Neural progenitor cell (in vitro differentiated cells): ENCODE results near the gene PACS1. TPM values are rescaled to one million over a fixed set of nuclear protein-coding genes. Genes with fewer than 3 reads are reported as not detected.
A peak's percentile ranks its signal among the peaks of the same experiment; 100 is the strongest.

Experiments used
- DNase-seq: peaks from one replicate; pipeline ENCODE4 v3.0.0-alpha.2; 2016; ENCODE audit warnings: low spot score
- H2AFZ ChIP-seq: fragments of 200-600 bp; sonication (generic); replicated peaks from 2 replicates; pipeline ENCODE4 v1.6.1; 2016; ENCODE audit warnings: antibody characterized with exemption
- H3F3A ChIP-seq: fragments of 200-600 bp; sonication (generic); 2 replicates; pipeline ENCODE4 v1.6.1; 2016; ENCODE audit warnings: antibody characterized with exemption, low read depth
- H3K27ac ChIP-seq: fragments of 200-600 bp; sonication (generic); 2 replicates; pipeline ENCODE4 v1.5.1; 2016; ENCODE audit warnings: mild to moderate bottlenecking
- H3K27me3 ChIP-seq: fragments of 200-600 bp; sonication (generic); 2 replicates; pipeline ENCODE4 v1.6.1; 2016; ENCODE audit warnings: mild to moderate bottlenecking, moderate library complexity
- H3K36me3 ChIP-seq: fragments of 200-600 bp; sonication (generic); 2 replicates; pipeline ENCODE4 v1.5.1; 2016
- H3K4me1 ChIP-seq: fragments of 200-600 bp; sonication (generic); 2 replicates; pipeline ENCODE4 v1.6.1; 2016; ENCODE audit warnings: mixed run types
- H3K4me2 ChIP-seq: fragments of 200-600 bp; sonication (generic); 2 replicates; pipeline ENCODE4 v1.6.1; 2016
- H3K4me3 ChIP-seq: fragments of 200-600 bp; sonication (generic); 2 replicates; pipeline ENCODE4 v1.5.1; 2016
- H3K79me2 ChIP-seq: fragments of 200-600 bp; sonication (generic); 2 replicates; pipeline ENCODE4 v1.6.1; 2016; ENCODE audit warnings: low read depth
- H3K9ac ChIP-seq: fragments of 200-600 bp; sonication (generic); 2 replicates; pipeline ENCODE4 v1.6.1; 2016
- H3K9me3 ChIP-seq: fragments of 200-600 bp; sonication (generic); 2 replicates; pipeline ENCODE4 v1.5.1; 2016; ENCODE audit warnings: low read depth
- H4K20me1 ChIP-seq: fragments of 200-600 bp; sonication (generic); 2 replicates; pipeline ENCODE4 v1.6.1; 2016; ENCODE audit warnings: low read depth
- H3K27ac Mint-ChIP-seq: 3 replicates; pipeline ENCODE4 v1.8.0; 2021; ENCODE audit warnings: mixed read lengths
- H3K27me3 Mint-ChIP-seq: 2 replicates; pipeline ENCODE4 v1.8.0; 2022; ENCODE audit warnings: low read depth, mild to moderate bottlenecking, inconsistent platforms, moderate library complexity, mixed read lengths; ENCODE audit not compliant: insufficient read depth
- H3K36me3 Mint-ChIP-seq: 3 replicates; pipeline ENCODE4 v1.8.0; 2021; ENCODE audit warnings: mixed read lengths
- H3K4me1 Mint-ChIP-seq: 3 replicates; pipeline ENCODE4 v1.8.0; 2021; ENCODE audit warnings: mixed read lengths
- H3K4me3 Mint-ChIP-seq: 3 replicates; pipeline ENCODE4 v1.8.0; 2021; ENCODE audit warnings: mild to moderate bottlenecking, moderate library complexity, mixed read lengths
- H3K9me3 Mint-ChIP-seq: 3 replicates; pipeline ENCODE4 v1.8.0; 2020; ENCODE audit warnings: mixed read lengths
- EZH2 ChIP-seq: fragments of 200-600 bp; sonication (generic); IDR thresholded peaks from 2 replicates; pipeline ENCODE4 v1.6.1; 2017; ENCODE audit warnings: antibody characterized with exemption, mild to moderate bottlenecking, moderate library complexity
- EZH2phosphoT487 ChIP-seq: fragments of 200-600 bp; sonication (generic); IDR thresholded peaks from 2 replicates; pipeline ENCODE4 v1.6.1; 2017; ENCODE audit warnings: antibody characterized with exemption
- total RNA-seq: library from RNA; depleted of rRNA; stranded (reverse); fragments of >200 nt; gene quantifications from 2 replicates; pipeline ENCODE4 v1.2.3, GENCODE V29; 2015; ENCODE audit warnings: low replicate concordance
- TF ChIP-seq, protein P1 (sequence below): fragments of 200-600 bp; sonication (generic); IDR thresholded peaks from 2 replicates; pipeline ENCODE4 v1.5.1; 2017; ENCODE audit warnings: antibody characterized with exemption, mild to moderate bottlenecking

PACS1 gene
- total RNA-seq, 1 donor from 2014 or later = 13.4 TPM

DNA sequence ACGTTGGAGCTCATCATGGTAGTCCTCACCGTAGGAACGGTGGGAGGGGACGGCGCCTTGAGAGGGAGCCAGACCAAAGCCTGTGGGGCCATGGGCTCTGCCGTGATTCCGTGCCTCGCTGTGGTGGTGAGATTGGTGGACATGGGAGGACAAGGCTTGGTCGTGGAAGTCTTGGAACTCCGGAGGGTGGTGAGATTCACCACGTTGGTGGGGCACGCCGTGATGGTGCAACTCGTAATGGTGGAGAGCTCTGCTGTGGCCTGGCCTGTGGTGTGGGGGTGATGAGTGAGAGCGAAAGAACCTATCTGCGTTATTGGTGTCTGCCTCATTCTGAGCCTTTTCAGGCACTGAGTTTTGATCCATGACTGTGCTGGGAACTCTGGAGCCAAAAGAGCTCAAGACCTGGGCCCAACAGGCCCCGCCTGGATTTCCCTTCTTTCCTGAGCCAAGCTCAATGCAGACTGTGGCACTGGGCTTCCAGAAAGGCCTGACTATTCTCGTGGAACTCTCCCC is 44.0 kb upstream of the PACS1 start, which contains the start of gene CATSPER1:
TSS of gene CATSPER1 (minus strand) at position 463 of the 513 bp plus-strand sequence. CDS start at position 363, 100 bp downstream.
- no peak within 1 kb of the TSS for H3K9ac ChIP-seq
- Mint-ChIP-seq H3K27me3 (peaks cover 12% of the 10 kb centered on the region), H3K9me3 (no peaks in the 10 kb centered on the region), H3K4me1 (peaks cover 4% of the 10 kb centered on the region), H3K4me3 (peak within 1 kb of the TSS; percentile 24), H3K36me3 (no peaks in the 10 kb centered on the region), H3K27ac (no peak within 1 kb of the TSS)
- no peaks in the 10 kb centered on the region for H3F3A ChIP-seq
- H2AFZ ChIP-seq = no peak within 1 kb of the TSS
- no peaks in the 10 kb centered on the region for H3K9me3 ChIP-seq
- H3K4me3 ChIP-seq = no peak within 1 kb of the TSS
- no peak within 1 kb of the TSS for H3K27ac ChIP-seq
- no peaks in the 10 kb centered on the region for H3K79me2 ChIP-seq
- H3K36me3 ChIP-seq = no peaks in the 10 kb centered on the region
- peaks cover 29% of the 10 kb centered on the region for H3K27me3 ChIP-seq
- H4K20me1 ChIP-seq = no peaks in the 10 kb centered on the region
- H3K4me1 ChIP-seq = no peaks in the 10 kb centered on the region
- no peak for DNase-seq
- no peak for TF ChIP-seq EZH2phosphoT487
- no peak for TF ChIP-seq EZH2
- TF ChIP-seq, protein P1, sequence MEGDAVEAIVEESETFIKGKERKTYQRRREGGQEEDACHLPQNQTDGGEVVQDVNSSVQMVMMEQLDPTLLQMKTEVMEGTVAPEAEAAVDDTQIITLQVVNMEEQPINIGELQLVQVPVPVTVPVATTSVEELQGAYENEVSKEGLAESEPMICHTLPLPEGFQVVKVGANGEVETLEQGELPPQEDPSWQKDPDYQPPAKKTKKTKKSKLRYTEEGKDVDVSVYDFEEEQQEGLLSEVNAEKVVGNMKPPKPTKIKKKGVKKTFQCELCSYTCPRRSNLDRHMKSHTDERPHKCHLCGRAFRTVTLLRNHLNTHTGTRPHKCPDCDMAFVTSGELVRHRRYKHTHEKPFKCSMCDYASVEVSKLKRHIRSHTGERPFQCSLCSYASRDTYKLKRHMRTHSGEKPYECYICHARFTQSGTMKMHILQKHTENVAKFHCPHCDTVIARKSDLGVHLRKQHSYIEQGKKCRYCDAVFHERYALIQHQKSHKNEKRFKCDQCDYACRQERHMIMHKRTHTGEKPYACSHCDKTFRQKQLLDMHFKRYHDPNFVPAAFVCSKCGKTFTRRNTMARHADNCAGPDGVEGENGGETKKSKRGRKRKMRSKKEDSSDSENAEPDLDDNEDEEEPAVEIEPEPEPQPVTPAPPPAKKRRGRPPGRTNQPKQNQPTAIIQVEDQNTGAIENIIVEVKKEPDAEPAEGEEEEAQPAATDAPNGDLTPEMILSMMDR = no peak
- no peak within 1 kb of the TSS for H3K4me2 ChIP-seq

- no peak overlapping the region for H3K27ac ChIP-seq
- Mint-ChIP-seq H3K9me3 (peaks cover 12% of the 10 kb centered on the region), H3K27me3 (peaks cover 10% of the 10 kb centered on the region), H3K4me3 (no peak overlapping the region), H3K27ac (no peak overlapping the region), H3K4me1 (no peaks in the 10 kb centered on the region), H3K36me3 (no peaks in the 10 kb centered on the region)
- H3F3A ChIP-seq = no peaks in the 10 kb centered on the region
- H3K9ac ChIP-seq = no peak overlapping the region
- H3K4me1 ChIP-seq = no peaks in the 10 kb centered on the region
- no peak overlapping the region for H3K4me3 ChIP-seq
- no peaks in the 10 kb centered on the region for H3K79me2 ChIP-seq
- H3K27me3 ChIP-seq = no peaks in the 10 kb centered on the region
- no peak overlapping the region for H2AFZ ChIP-seq
- TF ChIP-seq EZH2 (no peak), EZH2phosphoT487 (no peak)
- TF ChIP-seq, protein P1 = no peak
- H4K20me1 ChIP-seq = no peaks in the 10 kb centered on the region
- DNase-seq = no peak
- H3K4me2 ChIP-seq = no peak overlapping the region
- H3K36me3 ChIP-seq = no peaks in the 10 kb centered on the region
- no peaks in the 10 kb centered on the region for H3K9me3 ChIP-seq
These were observed 36.9 kb upstream of the PACS1 start for GRCh38 chr11:66032957-66033735.

- H3K4me2 ChIP-seq = no peak overlapping the region
- H2AFZ ChIP-seq = no peak overlapping the region
- no peaks in the 10 kb centered on the region for H3K4me1 Mint-ChIP-seq
These were observed 34.3 kb upstream of the PACS1 start for GRCh38 chr11:66035653-66036333.

More at GRCh38 chr11:66035653-66036333, 34.3 kb upstream of the PACS1 start:
- Mint-ChIP-seq H3K36me3 (no peaks in the 10 kb centered on the region), H3K4me3 (no peak overlapping the region), H3K9me3 (peaks cover 12% of the 10 kb centered on the region), H3K27ac (no peak overlapping the region), H3K27me3 (peaks cover 7% of the 10 kb centered on the region)
- no peak overlapping the region for H3K9ac ChIP-seq
- DNase-seq = no peak
- no peaks in the 10 kb centered on the region for H3K27me3 ChIP-seq
- no peak overlapping the region for H3K4me3 ChIP-seq
- H3K79me2 ChIP-seq = no peaks in the 10 kb centered on the region
- H3K9me3 ChIP-seq = no peaks in the 10 kb centered on the region
- no peaks in the 10 kb centered on the region for H4K20me1 ChIP-seq
- no peak for TF ChIP-seq EZH2
- TF ChIP-seq EZH2phosphoT487 = no peak
- TF ChIP-seq, protein P1 = no peak
- H3K27ac ChIP-seq = no peak overlapping the region
- no peaks in the 10 kb centered on the region for H3F3A ChIP-seq
- H3K36me3 ChIP-seq = no peaks in the 10 kb centered on the region
- no peaks in the 10 kb centered on the region for H3K4me1 ChIP-seq
